Measurements from ENCODE around the gene PRKX. TPM values are rescaled to one million over a fixed set of nuclear protein-coding genes. Genes with fewer than 3 reads are reported as not detected.
"Not testable (repeated sequence)": the region's sequence is repeated elsewhere in the genome, so short reads cannot be mapped to it uniquely, and the experiment has no call there.

PRKX gene
- total RNA-seq, 1 donor from 2014 or later, result 27.3 TPM

DNA sequence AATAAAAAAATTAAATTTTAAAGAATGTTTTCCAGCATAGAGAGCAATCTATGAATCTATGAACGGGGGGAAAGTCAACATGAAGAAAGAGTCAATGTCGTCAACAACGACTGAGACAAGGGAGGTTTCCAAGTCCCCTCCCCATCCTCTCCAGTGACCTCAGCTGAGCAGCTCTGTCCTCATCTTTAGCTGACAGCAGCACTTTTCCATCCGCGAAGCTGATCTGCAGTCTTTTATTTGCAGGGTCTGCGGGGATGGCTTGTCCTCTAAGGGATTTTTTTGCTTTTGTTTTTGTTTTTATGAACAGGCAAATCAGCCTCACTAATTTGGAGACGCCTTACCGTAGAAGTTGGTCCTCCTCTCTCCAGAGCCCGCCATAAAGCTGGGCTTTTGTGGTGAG is 46.5 kb downstream of the PRKX start:
- H3K27ac ChIP-seq, result no peak overlapping the region
- no peaks in the 10 kb centered on the region for H3K9me3 ChIP-seq
- DNase-seq (no peak), ATAC-seq (no peak)
- intact Hi-C loops (cut with DNase I), result no loop called here
- H3K4me1 ChIP-seq, result no peaks in the 10 kb centered on the region
- no peaks in the 10 kb centered on the region for H3K27me3 ChIP-seq (ENCODE audit: low read depth)
- no peak overlapping the region for H3K4me3 ChIP-seq
- H3K36me3 ChIP-seq, result peaks cover 5% of the 10 kb centered on the region
- TF ChIP-seq, protein P1, sequence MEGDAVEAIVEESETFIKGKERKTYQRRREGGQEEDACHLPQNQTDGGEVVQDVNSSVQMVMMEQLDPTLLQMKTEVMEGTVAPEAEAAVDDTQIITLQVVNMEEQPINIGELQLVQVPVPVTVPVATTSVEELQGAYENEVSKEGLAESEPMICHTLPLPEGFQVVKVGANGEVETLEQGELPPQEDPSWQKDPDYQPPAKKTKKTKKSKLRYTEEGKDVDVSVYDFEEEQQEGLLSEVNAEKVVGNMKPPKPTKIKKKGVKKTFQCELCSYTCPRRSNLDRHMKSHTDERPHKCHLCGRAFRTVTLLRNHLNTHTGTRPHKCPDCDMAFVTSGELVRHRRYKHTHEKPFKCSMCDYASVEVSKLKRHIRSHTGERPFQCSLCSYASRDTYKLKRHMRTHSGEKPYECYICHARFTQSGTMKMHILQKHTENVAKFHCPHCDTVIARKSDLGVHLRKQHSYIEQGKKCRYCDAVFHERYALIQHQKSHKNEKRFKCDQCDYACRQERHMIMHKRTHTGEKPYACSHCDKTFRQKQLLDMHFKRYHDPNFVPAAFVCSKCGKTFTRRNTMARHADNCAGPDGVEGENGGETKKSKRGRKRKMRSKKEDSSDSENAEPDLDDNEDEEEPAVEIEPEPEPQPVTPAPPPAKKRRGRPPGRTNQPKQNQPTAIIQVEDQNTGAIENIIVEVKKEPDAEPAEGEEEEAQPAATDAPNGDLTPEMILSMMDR (IDR thresholded peaks at IDR 0.05), result no peak

GRCh38 chrX:3664921-3665320 is 48.5 kb downstream of the PRKX start:
- TF ChIP-seq, protein P1 (IDR thresholded peaks at IDR 0.05), result no peak
- Histone ChIP-seq H3K9me3 (no peaks in the 10 kb centered on the region), H3K27ac (no peak overlapping the region), H3K4me3 (no peak overlapping the region), H3K36me3 (peaks cover 3% of the 10 kb centered on the region), H3K27me3 (ENCODE audit: low read depth) (no peaks in the 10 kb centered on the region), H3K4me1 (no peaks in the 10 kb centered on the region)
- DNase-seq, result no peak
- ATAC-seq, result no peak
- intact Hi-C loops (cut with DNase I), result no loop called here

DNA sequence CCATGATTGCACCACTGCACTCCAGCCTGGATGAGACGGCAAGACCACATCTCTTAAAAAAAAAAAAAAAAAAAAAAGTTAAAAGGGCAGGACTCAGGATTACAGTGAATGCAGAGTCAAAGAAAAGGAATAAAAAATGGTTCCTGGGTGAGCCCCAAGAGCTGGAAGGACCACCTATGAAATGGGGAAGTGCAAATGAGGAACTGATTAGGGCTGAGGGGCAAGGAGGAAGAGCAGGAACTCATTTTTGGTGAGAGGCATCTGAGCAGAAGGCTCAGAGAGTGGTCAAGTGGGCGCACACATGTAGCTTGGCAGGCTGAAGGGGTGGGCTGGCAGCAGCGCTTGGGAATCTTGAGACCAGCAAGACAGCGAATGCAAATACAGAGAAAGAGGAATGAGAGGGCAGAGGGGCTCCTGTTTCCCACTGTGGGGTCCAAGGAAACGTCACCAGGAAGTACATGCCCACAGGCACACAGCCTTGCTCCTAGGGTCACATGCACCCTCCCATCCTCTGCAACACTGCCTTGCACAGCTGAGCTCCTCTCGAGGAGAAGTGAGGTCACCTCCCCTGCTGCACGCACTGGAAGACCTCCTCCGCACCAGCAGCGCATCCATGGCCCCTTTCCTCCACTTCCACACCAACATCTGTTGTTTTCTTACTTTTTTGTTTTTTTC is 49.7 kb downstream of the PRKX start:
- H3K27me3 ChIP-seq (ENCODE audit: low read depth); H3K9me3 ChIP-seq; H3K36me3 ChIP-seq; H3K27ac ChIP-seq; H3K4me1 ChIP-seq; H3K4me3 ChIP-seq; intact Hi-C loops (cut with DNase I): not testable (repeated sequence)
- DNase-seq, result peak; percentile 49
- peak; percentile 56 to 60 for ATAC-seq

GRCh38 chrX:3659761-3660160 is 53.7 kb downstream of the PRKX start:
- no peaks in the 10 kb centered on the region for H3K4me1 ChIP-seq
- H3K36me3 ChIP-seq, result no peaks in the 10 kb centered on the region
- DNase-seq (no peak), ATAC-seq (no peak)
- intact Hi-C loops (cut with DNase I), result no loop called here
- no peak overlapping the region for H3K27ac ChIP-seq
- H3K4me3 ChIP-seq, result no peak overlapping the region
- TF ChIP-seq, protein P1 (IDR thresholded peaks at IDR 0.05), result no peak
- no peaks in the 10 kb centered on the region for H3K9me3 ChIP-seq
- H3K27me3 ChIP-seq (ENCODE audit: low read depth), result no peaks in the 10 kb centered on the region

DNA sequence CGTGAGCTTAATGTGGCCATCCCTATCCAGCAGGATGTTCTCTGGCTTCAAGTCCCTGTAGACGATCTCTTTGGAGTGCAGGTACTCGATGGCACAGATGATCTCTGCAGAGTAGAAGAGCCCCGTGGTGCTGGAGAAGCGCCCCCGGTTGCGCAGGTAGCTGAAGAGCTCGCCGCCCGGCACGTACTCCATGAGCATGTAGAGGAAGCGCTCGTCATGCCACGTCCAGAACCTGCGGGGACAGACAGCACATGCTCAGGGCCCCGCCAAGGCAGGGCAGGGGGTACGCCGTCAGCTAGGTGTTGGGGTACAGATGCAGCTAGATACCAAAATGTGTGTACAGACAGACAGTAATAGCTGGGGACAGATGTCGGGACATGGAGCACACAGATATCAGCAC is 58.3 kb downstream of the PRKX start:
- H3K9me3 ChIP-seq, result no peaks in the 10 kb centered on the region
- ATAC-seq (no peak), DNase-seq (no peak)
- H3K27me3 ChIP-seq (ENCODE audit: low read depth), result no peaks in the 10 kb centered on the region
- TF ChIP-seq, protein P1 (IDR thresholded peaks at IDR 0.05), result no peak
- H3K4me3 ChIP-seq, result no peak overlapping the region
- H3K4me1 ChIP-seq, result no peaks in the 10 kb centered on the region
- H3K27ac ChIP-seq, result no peak overlapping the region
- intact Hi-C loops (cut with DNase I), result no loop called here
- peaks cover 9% of the 10 kb centered on the region for H3K36me3 ChIP-seq

- DNase-seq, result no peak
- H3K36me3 ChIP-seq, result peaks cover 9% of the 10 kb centered on the region
- intact Hi-C loops (cut with DNase I), result no loop called here
These were observed 60.3 kb downstream of the PRKX start for GRCh38 chrX:3653111-3653510.

More at GRCh38 chrX:3653111-3653510, 60.3 kb downstream of the PRKX start:
- H3K27me3 ChIP-seq (ENCODE audit: low read depth), result no peaks in the 10 kb centered on the region
- no peaks in the 10 kb centered on the region for H3K4me1 ChIP-seq
- H3K4me3 ChIP-seq, result no peak overlapping the region
- no peaks in the 10 kb centered on the region for H3K9me3 ChIP-seq
- ATAC-seq, result no peak
- no peak overlapping the region for H3K27ac ChIP-seq
- TF ChIP-seq, protein P1 (IDR thresholded peaks at IDR 0.05), result no peak
